H9 (cell line): ENCODE measurements around the gene MUC2. TPM values are rescaled to one million over a fixed set of nuclear protein-coding genes. Genes with fewer than 3 reads are reported as not detected.

Source experiments
- DNase-seq: peaks from one replicate; pipeline ENCODE4 v3.0.0-alpha.2; 2017
- H2AFZ ChIP-seq: one replicate; pipeline ENCODE4 v1.6.1; 2013; ENCODE audit warnings: mild to moderate bottlenecking, low read length, control low read depth, moderate library complexity
- H2AK5ac ChIP-seq: 2 replicates; pipeline ENCODE4 v1.6.1; 2013; ENCODE audit warnings: low read length, control low read depth, mixed read lengths; ENCODE audit not compliant: insufficient read length
- H2BK120ac ChIP-seq: one replicate; pipeline ENCODE4 v1.6.1; 2013; ENCODE audit warnings: low read depth, mild to moderate bottlenecking, low read length, control low read depth, inconsistent platforms; ENCODE audit not compliant: poor library complexity, severe bottlenecking
- H2BK12ac ChIP-seq: 2 replicates; pipeline ENCODE4 v1.6.1; 2013; ENCODE audit warnings: low read length, control low read depth, mixed read lengths, low read depth; ENCODE audit not compliant: insufficient read length
- H2BK15ac ChIP-seq: 2 replicates; pipeline ENCODE4 v1.6.1; 2013; ENCODE audit warnings: low read depth, low read length, control low read depth
- H2BK20ac ChIP-seq: one replicate; pipeline ENCODE4 v1.6.1; 2013; ENCODE audit warnings: low read depth, mild to moderate bottlenecking, low read length, control low read depth, inconsistent platforms; ENCODE audit not compliant: poor library complexity, severe bottlenecking
- H2BK5ac ChIP-seq: 2 replicates; pipeline ENCODE4 v1.6.1; 2013; ENCODE audit warnings: low read length, control low read depth, mixed read lengths; ENCODE audit not compliant: insufficient read length
- H3K14ac ChIP-seq: 2 replicates; pipeline ENCODE4 v1.6.1; 2013; ENCODE audit warnings: low read length, control low read depth; ENCODE audit not compliant: insufficient read depth
- H3K18ac ChIP-seq: 2 replicates; pipeline ENCODE4 v1.6.1; 2013; ENCODE audit warnings: low read depth, mild to moderate bottlenecking, mixed read lengths, low read length, control low read depth; ENCODE audit not compliant: insufficient read length
- H3K23ac ChIP-seq: 2 replicates; pipeline ENCODE4 v1.6.1; 2013; ENCODE audit warnings: low read length, control low read depth, mixed read lengths, low read depth; ENCODE audit not compliant: insufficient read length
- H3K23me2 ChIP-seq: 2 replicates; pipeline ENCODE4 v1.6.1; 2013; ENCODE audit warnings: low read depth, mild to moderate bottlenecking, mixed read lengths, low read length, control low read depth; ENCODE audit not compliant: insufficient read length, poor library complexity, severe bottlenecking
- H3K27ac ChIP-seq: 2 replicates; pipeline ENCODE4 v1.5.1; 2013; ENCODE audit warnings: low read length, control low read depth, mixed read lengths, low read depth; ENCODE audit not compliant: insufficient read length
- H3K27me3 ChIP-seq: 2 replicates; pipeline ENCODE4 v1.6.1; 2013; ENCODE audit warnings: low read length, control low read depth, inconsistent platforms; ENCODE audit not compliant: insufficient read depth
- H3K4ac ChIP-seq: 2 replicates; pipeline ENCODE4 v1.6.1; 2013; ENCODE audit warnings: low read depth, mild to moderate bottlenecking, control low read depth, inconsistent platforms, low read length, moderate library complexity
- H3K4me1 ChIP-seq: 2 replicates; pipeline ENCODE4 v1.6.1; 2013; ENCODE audit warnings: low read length, control low read depth, inconsistent platforms; ENCODE audit not compliant: insufficient read depth
- H3K4me2 ChIP-seq: 2 replicates; pipeline ENCODE4 v1.6.1; 2013; ENCODE audit warnings: low read length, control low read depth, mixed read lengths; ENCODE audit not compliant: insufficient read length, insufficient read depth
- H3K56ac ChIP-seq: 2 replicates; pipeline ENCODE4 v1.6.1; 2013; ENCODE audit warnings: low read depth, mild to moderate bottlenecking, mixed read lengths, low read length, control low read depth; ENCODE audit not compliant: insufficient read length
- H3K79me1 ChIP-seq: 2 replicates; pipeline ENCODE4 v1.6.1; 2013; ENCODE audit warnings: low read depth, mild to moderate bottlenecking, moderate library complexity, low read length, control low read depth, inconsistent platforms; ENCODE audit not compliant: insufficient read depth, poor library complexity, severe bottlenecking
- H3K79me2 ChIP-seq: 2 replicates; pipeline ENCODE4 v1.6.1; 2013; ENCODE audit warnings: low read length, control low read depth, inconsistent platforms; ENCODE audit not compliant: insufficient read depth
- H3K9ac ChIP-seq: 2 replicates; pipeline ENCODE4 v1.6.1; 2013; ENCODE audit warnings: low read length, control low read depth, mixed read lengths; ENCODE audit not compliant: insufficient read length; ENCODE audit errors: extremely low read depth
- H3K9me3 ChIP-seq: one replicate; pipeline ENCODE4 v1.6.1; 2013; ENCODE audit warnings: low read depth, low read length, inconsistent platforms; ENCODE audit not compliant: control insufficient read depth
- H3T11ph ChIP-seq: one replicate; pipeline ENCODE4 v1.6.1; 2013; ENCODE audit warnings: mild to moderate bottlenecking, low read length, control low read depth, inconsistent platforms
- H4K20me1 ChIP-seq: one replicate; pipeline ENCODE4 v1.6.1; 2013; ENCODE audit not compliant: control insufficient read depth, insufficient read length, insufficient read depth
- H4K5ac ChIP-seq: 2 replicates; pipeline ENCODE4 v1.6.1; 2013; ENCODE audit warnings: low read depth, mild to moderate bottlenecking, mixed read lengths, low read length, control low read depth; ENCODE audit not compliant: insufficient read length
- H4K8ac ChIP-seq: replicated peaks from 2 replicates; pipeline ENCODE4 v1.6.1; 2013; ENCODE audit warnings: low read length, control low read depth, mixed read lengths, low read depth; ENCODE audit not compliant: insufficient read length
- H4K91ac ChIP-seq: 2 replicates; pipeline ENCODE4 v1.6.1; 2013; ENCODE audit warnings: low read depth, mild to moderate bottlenecking, moderate library complexity, mixed read lengths, low read length, control low read depth; ENCODE audit not compliant: insufficient read length
- H3K27ac Mint-ChIP-seq, 3 experiments: 2 replicates in 2 of 3; 3 replicates in 1 of 3; pipeline ENCODE4 v1.8.0; 2020 to 2021; ENCODE audit warnings: mixed read lengths in 3 of 3, mild to moderate bottlenecking in 1 of 3, moderate library complexity in 1 of 3
- H3K27me3 Mint-ChIP-seq: 2 replicates; pipeline ENCODE4 v1.8.0; 2021; ENCODE audit warnings: low read depth, mild to moderate bottlenecking, moderate library complexity, mixed read lengths
- H3K36me3 Mint-ChIP-seq, 3 experiments: 2 replicates in 2 of 3; 3 replicates in 1 of 3; pipeline ENCODE4 v1.8.0; 2020 to 2021; ENCODE audit warnings: low read depth in 3 of 3, mixed read lengths in 3 of 3; ENCODE audit not compliant: insufficient read depth in 1 of 3
- H3K4me1 Mint-ChIP-seq, 2 experiments: 2 replicates each; pipeline ENCODE4 v1.8.0; 2020; ENCODE audit warnings: mixed read lengths in 2 of 2
- H3K4me3 Mint-ChIP-seq, 2 experiments: 2 replicates in 1 of 2; 3 replicates in 1 of 2; pipeline ENCODE4 v1.8.0; 2020 to 2021; ENCODE audit warnings: mild to moderate bottlenecking in 2 of 2, mixed read lengths in 2 of 2, moderate library complexity in 1 of 2
- H3K9me3 Mint-ChIP-seq, 2 experiments: 2 replicates in 1 of 2; 3 replicates in 1 of 2; pipeline ENCODE4 v1.8.0; 2020; ENCODE audit warnings: mild to moderate bottlenecking in 2 of 2, mixed read lengths in 2 of 2, moderate library complexity in 1 of 2
- CTCF ChIP-seq: fragments of 200-600 bp; sonication (generic); conservative IDR thresholded peaks from 3 replicates; pipeline ENCODE4 v1.8.0; 2021; ENCODE audit warnings: antibody characterized with exemption, mild to moderate bottlenecking
- WGBS: extraction: QIAGEN DNeasy Blood & Tissue Kit; methylation state at CpG from one replicate; pipeline ENCODE4 v1.1.7; 2013; ENCODE audit warnings: missing lambda C conversion rate, low lambda C conversion rate, mixed read lengths; ENCODE audit not compliant: insufficient read length; ENCODE audit errors: extremely low coverage; 5-methylcytosine and 5-hydroxymethylcytosine counted together
- total RNA-seq: library from RNA; stranded (reverse); gene quantifications from 2 replicates; pipeline ENCODE4 v1.2.1, GENCODE V29; 2021

MUC2 gene
- total RNA-seq, 1 experiment from 2014 or later: not detected

GRCh38 chr11:1073851-1074243 is 827 bp upstream of the MUC2 start:
- no peak overlapping the region for H2AFZ ChIP-seq

More at GRCh38 chr11:1073851-1074243, 827 bp upstream of the MUC2 start:
- Histone ChIP-seq H2AK5ac (no peak overlapping the region), H2BK15ac (no peak overlapping the region), H3K14ac (no peak overlapping the region; the same call in 1 of the 2 replicates), H3K27me3 (no peaks in the 10 kb centered on the region), H3K4me1 (no peaks in the 10 kb centered on the region), H2BK5ac (no peak overlapping the region), H4K5ac (no peak overlapping the region), H2BK12ac (no peak overlapping the region), H4K8ac (no peak overlapping the region), H3K79me2 (no peaks in the 10 kb centered on the region), H3K56ac (no peak overlapping the region), H3K23me2 (no peaks in the 10 kb centered on the region), H3K23ac (no peak overlapping the region), H3K4me2 (no peak overlapping the region), H3K9me3 (no peaks in the 10 kb centered on the region), H4K20me1 (no peaks in the 10 kb centered on the region), H4K91ac (no peak overlapping the region), H3K9ac (no peak overlapping the region), H2BK20ac (no peak overlapping the region), H3K79me1 (no peaks in the 10 kb centered on the region), H3K4ac (no peak overlapping the region), H3T11ph (no peak overlapping the region), H3K27ac (no peak overlapping the region), H3K18ac (no peak overlapping the region), H2BK120ac (no peak overlapping the region)
- no peak for DNase-seq
- TF ChIP-seq CTCF: no peak
- H3K4me1 Mint-ChIP-seq: peaks cover 3 to 5% of the 10 kb centered on the region in 2 experiments; a peak in 3 of 4 replicates
- H3K36me3 Mint-ChIP-seq: no peaks in the 10 kb centered on the region
- peaks cover 3% of the 10 kb centered on the region for H3K27me3 Mint-ChIP-seq
- H3K4me3 Mint-ChIP-seq: no peak overlapping the region
- H3K27ac Mint-ChIP-seq: no peak overlapping the region
- peaks cover 2 to 3% of the 10 kb centered on the region in 2 experiments; a peak in 2 of 5 replicates for H3K9me3 Mint-ChIP-seq
- no CpG with 5 or more reads among the region's 11 CpGs for whole genome bisulfite sequencing
